H9 (cell line): Measurements from ENCODE around the gene DCDC1. TPM values are rescaled to one million over a fixed set of nuclear protein-coding genes. Genes with fewer than 3 reads are reported as not detected.

Experiments
- DNase-seq: peaks from one replicate; pipeline ENCODE4 v3.0.0-alpha.2; 2017
- H2AFZ ChIP-seq: one replicate; pipeline ENCODE4 v1.6.1; 2013; ENCODE audit warnings: mild to moderate bottlenecking, low read length, control low read depth, moderate library complexity
- H2AK5ac ChIP-seq: 2 replicates; pipeline ENCODE4 v1.6.1; 2013; ENCODE audit warnings: low read length, control low read depth, mixed read lengths; ENCODE audit not compliant: insufficient read length
- H2BK120ac ChIP-seq: one replicate; pipeline ENCODE4 v1.6.1; 2013; ENCODE audit warnings: low read depth, mild to moderate bottlenecking, low read length, control low read depth, inconsistent platforms; ENCODE audit not compliant: poor library complexity, severe bottlenecking
- H2BK12ac ChIP-seq: 2 replicates; pipeline ENCODE4 v1.6.1; 2013; ENCODE audit warnings: low read length, control low read depth, mixed read lengths, low read depth; ENCODE audit not compliant: insufficient read length
- H2BK15ac ChIP-seq: 2 replicates; pipeline ENCODE4 v1.6.1; 2013; ENCODE audit warnings: low read depth, low read length, control low read depth
- H2BK20ac ChIP-seq: one replicate; pipeline ENCODE4 v1.6.1; 2013; ENCODE audit warnings: low read depth, mild to moderate bottlenecking, low read length, control low read depth, inconsistent platforms; ENCODE audit not compliant: poor library complexity, severe bottlenecking
- H2BK5ac ChIP-seq: 2 replicates; pipeline ENCODE4 v1.6.1; 2013; ENCODE audit warnings: low read length, control low read depth, mixed read lengths; ENCODE audit not compliant: insufficient read length
- H3K14ac ChIP-seq: 2 replicates; pipeline ENCODE4 v1.6.1; 2013; ENCODE audit warnings: low read length, control low read depth; ENCODE audit not compliant: insufficient read depth
- H3K18ac ChIP-seq: 2 replicates; pipeline ENCODE4 v1.6.1; 2013; ENCODE audit warnings: low read depth, mild to moderate bottlenecking, mixed read lengths, low read length, control low read depth; ENCODE audit not compliant: insufficient read length
- H3K23ac ChIP-seq: 2 replicates; pipeline ENCODE4 v1.6.1; 2013; ENCODE audit warnings: low read length, control low read depth, mixed read lengths, low read depth; ENCODE audit not compliant: insufficient read length
- H3K23me2 ChIP-seq: 2 replicates; pipeline ENCODE4 v1.6.1; 2013; ENCODE audit warnings: low read depth, mild to moderate bottlenecking, mixed read lengths, low read length, control low read depth; ENCODE audit not compliant: insufficient read length, poor library complexity, severe bottlenecking
- H3K27ac ChIP-seq: 2 replicates; pipeline ENCODE4 v1.5.1; 2013; ENCODE audit warnings: low read length, control low read depth, mixed read lengths, low read depth; ENCODE audit not compliant: insufficient read length
- H3K27me3 ChIP-seq: 2 replicates; pipeline ENCODE4 v1.6.1; 2013; ENCODE audit warnings: low read length, control low read depth, inconsistent platforms; ENCODE audit not compliant: insufficient read depth
- H3K4ac ChIP-seq: 2 replicates; pipeline ENCODE4 v1.6.1; 2013; ENCODE audit warnings: low read depth, mild to moderate bottlenecking, control low read depth, inconsistent platforms, low read length, moderate library complexity
- H3K4me1 ChIP-seq: 2 replicates; pipeline ENCODE4 v1.6.1; 2013; ENCODE audit warnings: low read length, control low read depth, inconsistent platforms; ENCODE audit not compliant: insufficient read depth
- H3K4me2 ChIP-seq: 2 replicates; pipeline ENCODE4 v1.6.1; 2013; ENCODE audit warnings: low read length, control low read depth, mixed read lengths; ENCODE audit not compliant: insufficient read length, insufficient read depth
- H3K56ac ChIP-seq: 2 replicates; pipeline ENCODE4 v1.6.1; 2013; ENCODE audit warnings: low read depth, mild to moderate bottlenecking, mixed read lengths, low read length, control low read depth; ENCODE audit not compliant: insufficient read length
- H3K79me1 ChIP-seq: 2 replicates; pipeline ENCODE4 v1.6.1; 2013; ENCODE audit warnings: low read depth, mild to moderate bottlenecking, moderate library complexity, low read length, control low read depth, inconsistent platforms; ENCODE audit not compliant: insufficient read depth, poor library complexity, severe bottlenecking
- H3K79me2 ChIP-seq: 2 replicates; pipeline ENCODE4 v1.6.1; 2013; ENCODE audit warnings: low read length, control low read depth, inconsistent platforms; ENCODE audit not compliant: insufficient read depth
- H3K9ac ChIP-seq: 2 replicates; pipeline ENCODE4 v1.6.1; 2013; ENCODE audit warnings: low read length, control low read depth, mixed read lengths; ENCODE audit not compliant: insufficient read length; ENCODE audit errors: extremely low read depth
- H3K9me3 ChIP-seq: one replicate; pipeline ENCODE4 v1.6.1; 2013; ENCODE audit warnings: low read depth, low read length, inconsistent platforms; ENCODE audit not compliant: control insufficient read depth
- H3T11ph ChIP-seq: one replicate; pipeline ENCODE4 v1.6.1; 2013; ENCODE audit warnings: mild to moderate bottlenecking, low read length, control low read depth, inconsistent platforms
- H4K20me1 ChIP-seq: one replicate; pipeline ENCODE4 v1.6.1; 2013; ENCODE audit not compliant: control insufficient read depth, insufficient read length, insufficient read depth
- H4K5ac ChIP-seq: 2 replicates; pipeline ENCODE4 v1.6.1; 2013; ENCODE audit warnings: low read depth, mild to moderate bottlenecking, mixed read lengths, low read length, control low read depth; ENCODE audit not compliant: insufficient read length
- H4K8ac ChIP-seq: replicated peaks from 2 replicates; pipeline ENCODE4 v1.6.1; 2013; ENCODE audit warnings: low read length, control low read depth, mixed read lengths, low read depth; ENCODE audit not compliant: insufficient read length
- H4K91ac ChIP-seq: 2 replicates; pipeline ENCODE4 v1.6.1; 2013; ENCODE audit warnings: low read depth, mild to moderate bottlenecking, moderate library complexity, mixed read lengths, low read length, control low read depth; ENCODE audit not compliant: insufficient read length
- H3K27ac Mint-ChIP-seq, 3 experiments: 2 replicates in 2 of 3; 3 replicates in 1 of 3; pipeline ENCODE4 v1.8.0; 2020 to 2021; ENCODE audit warnings: mixed read lengths in 3 of 3, mild to moderate bottlenecking in 1 of 3, moderate library complexity in 1 of 3
- H3K27me3 Mint-ChIP-seq: 2 replicates; pipeline ENCODE4 v1.8.0; 2021; ENCODE audit warnings: low read depth, mild to moderate bottlenecking, moderate library complexity, mixed read lengths
- H3K36me3 Mint-ChIP-seq, 3 experiments: 2 replicates in 2 of 3; 3 replicates in 1 of 3; pipeline ENCODE4 v1.8.0; 2020 to 2021; ENCODE audit warnings: low read depth in 3 of 3, mixed read lengths in 3 of 3; ENCODE audit not compliant: insufficient read depth in 1 of 3
- H3K4me1 Mint-ChIP-seq, 2 experiments: 2 replicates each; pipeline ENCODE4 v1.8.0; 2020; ENCODE audit warnings: mixed read lengths in 2 of 2
- H3K4me3 Mint-ChIP-seq, 2 experiments: 2 replicates in 1 of 2; 3 replicates in 1 of 2; pipeline ENCODE4 v1.8.0; 2020 to 2021; ENCODE audit warnings: mild to moderate bottlenecking in 2 of 2, mixed read lengths in 2 of 2, moderate library complexity in 1 of 2
- H3K9me3 Mint-ChIP-seq, 2 experiments: 2 replicates in 1 of 2; 3 replicates in 1 of 2; pipeline ENCODE4 v1.8.0; 2020; ENCODE audit warnings: mild to moderate bottlenecking in 2 of 2, mixed read lengths in 2 of 2, moderate library complexity in 1 of 2
- CTCF ChIP-seq: fragments of 200-600 bp; sonication (generic); conservative IDR thresholded peaks from 3 replicates; pipeline ENCODE4 v1.8.0; 2021; ENCODE audit warnings: antibody characterized with exemption, mild to moderate bottlenecking
- WGBS: extraction: QIAGEN DNeasy Blood & Tissue Kit; methylation state at CpG from one replicate; pipeline ENCODE4 v1.1.7; 2013; ENCODE audit warnings: missing lambda C conversion rate, low lambda C conversion rate, mixed read lengths; ENCODE audit not compliant: insufficient read length; ENCODE audit errors: extremely low coverage; 5-methylcytosine and 5-hydroxymethylcytosine counted together
- total RNA-seq: library from RNA; stranded (reverse); gene quantifications from 2 replicates; pipeline ENCODE4 v1.2.1, GENCODE V29; 2021

DCDC1 gene
- total RNA-seq, 1 experiment from 2014 or later: 0.09 TPM

GRCh38 chr11:31199378-31199777, 170.2 kb downstream of the DCDC1 start:
- TF ChIP-seq CTCF: no peak
- Histone ChIP-seq H3K27ac (no peak overlapping the region), H3K27me3 (no peaks in the 10 kb centered on the region), H3K79me2 (no peaks in the 10 kb centered on the region), H2BK5ac (no peak overlapping the region), H3T11ph (no peak overlapping the region), H3K4me1 (no peaks in the 10 kb centered on the region), H4K5ac (no peak overlapping the region), H2BK120ac (no peak overlapping the region), H3K4me2 (no peak overlapping the region), H3K4ac (no peak overlapping the region), H2BK12ac (no peak overlapping the region), H3K23ac (no peak overlapping the region), H2AFZ (no peak overlapping the region), H4K20me1 (no peaks in the 10 kb centered on the region), H3K56ac (no peak overlapping the region), H3K14ac (no peak overlapping the region), H2BK15ac (no peak overlapping the region), H3K9ac (no peak overlapping the region), H2AK5ac (no peak overlapping the region), H3K79me1 (no peaks in the 10 kb centered on the region), H4K91ac (no peak overlapping the region), H3K9me3 (no peaks in the 10 kb centered on the region), H3K18ac (no peak overlapping the region), H4K8ac (no peak overlapping the region), H3K23me2 (no peaks in the 10 kb centered on the region), H2BK20ac (no peak overlapping the region)
- H3K27me3 Mint-ChIP-seq: no peaks in the 10 kb centered on the region
- WGBS: no CpG with 5 or more reads among the region's 2 CpGs
- no peaks in the 10 kb centered on the region for H3K4me1 Mint-ChIP-seq
- H3K27ac Mint-ChIP-seq: no peak overlapping the region
- no peaks in the 10 kb centered on the region for H3K9me3 Mint-ChIP-seq
- H3K4me3 Mint-ChIP-seq: no peak overlapping the region
- no peak for DNase-seq
- no peaks in the 10 kb centered on the region for H3K36me3 Mint-ChIP-seq
